ENCODE results near the gene DNAH10. TPM values are rescaled to one million over a fixed set of nuclear protein-coding genes. Genes with fewer than 3 reads are reported as not detected.

Gene DNAH10
- total RNA-seq, 1 experiment from 2014 or later: 0.09 TPM

GRCh38 chr12:123845881-123846280 lies 83.8 kb downstream of the DNAH10 start:
- DNase-seq (ENCODE audit: low spot score): no peak

GRCh38 chr12:123846340-123846739 lies 84.2 kb downstream of the DNAH10 start:
- DNase-seq (ENCODE audit: low spot score): no peak

DNA sequence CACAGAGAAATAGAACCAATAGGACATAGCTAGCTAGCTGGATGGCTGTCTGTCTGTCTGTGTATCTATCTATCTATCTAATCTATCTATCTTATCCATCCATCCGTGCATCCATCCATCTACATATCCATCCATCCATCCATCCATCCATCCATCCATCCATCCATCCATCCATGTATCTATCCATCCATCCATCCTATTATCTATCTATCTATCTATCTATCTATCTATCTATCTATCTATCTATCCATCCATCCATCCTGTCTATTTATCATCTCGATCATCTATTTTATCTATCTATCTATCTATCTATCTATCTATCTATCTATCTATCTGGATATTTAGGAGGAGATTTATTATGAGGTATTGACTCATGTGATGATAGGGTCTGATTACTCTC lies 84.9 kb downstream of the DNAH10 start:
- DNase-seq (ENCODE audit: low spot score): no peak

DNA sequence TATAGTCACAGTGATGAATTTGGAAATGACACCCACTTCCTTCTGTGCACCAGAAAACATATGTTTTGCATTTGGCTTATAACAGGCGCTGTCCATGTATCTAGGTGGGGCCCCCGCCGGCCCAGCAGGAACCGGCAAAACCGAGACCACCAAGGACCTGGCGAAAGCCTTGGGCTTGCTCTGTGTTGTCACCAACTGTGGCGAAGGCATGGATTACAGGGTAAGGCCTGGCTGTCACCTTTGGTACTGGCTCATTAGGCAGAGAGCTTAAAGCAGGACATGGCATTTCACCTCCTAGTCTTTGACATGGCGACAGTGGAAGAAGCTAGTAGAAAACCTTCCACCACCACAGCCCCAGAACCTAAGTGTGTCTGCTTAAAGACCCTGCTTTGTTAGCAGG lies 85.8 kb downstream of the DNAH10 start:
- no peak for DNase-seq (ENCODE audit: low spot score)

- no peak for DNase-seq (ENCODE audit: low spot score)
Observed at GRCh38 chr12:123849517-123849916, 87.4 kb downstream of the DNAH10 start.

GRCh38 chr12:123850246-123851134 lies 88.4 kb downstream of the DNAH10 start:
- DNase-seq (ENCODE audit: low spot score): no peak

DNA sequence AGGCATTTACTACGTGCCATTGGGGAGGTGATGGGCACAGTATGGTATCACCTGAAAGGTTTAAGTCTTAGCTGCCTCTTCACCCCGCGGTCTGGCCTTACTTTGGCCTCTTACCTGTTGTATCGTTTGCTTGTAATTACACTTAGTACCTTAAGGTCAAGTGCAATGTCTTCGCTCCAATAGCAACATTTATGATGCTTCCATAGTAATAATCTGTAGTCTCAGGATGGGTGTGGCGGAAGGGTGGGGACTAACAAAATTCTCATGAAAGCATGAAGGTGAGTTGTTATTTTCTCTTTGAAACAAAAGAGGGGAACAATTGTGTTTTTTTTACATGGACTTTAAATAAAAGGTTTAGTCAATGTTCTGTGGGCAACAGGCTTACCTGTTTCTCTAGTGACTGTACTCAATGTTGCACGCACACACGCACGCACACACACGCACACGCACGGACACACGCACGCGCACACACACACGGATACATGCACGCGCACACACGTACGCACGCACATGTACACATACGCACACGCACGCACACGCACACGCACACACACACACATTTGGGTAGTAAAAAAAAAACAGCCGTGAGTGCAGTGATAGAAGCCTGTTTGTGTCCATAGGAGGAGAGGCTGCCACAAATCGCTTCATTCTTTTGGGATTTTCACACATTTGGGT lies 91.4 kb downstream of the DNAH10 start:
- no peak for DNase-seq (ENCODE audit: low spot score)

DNA sequence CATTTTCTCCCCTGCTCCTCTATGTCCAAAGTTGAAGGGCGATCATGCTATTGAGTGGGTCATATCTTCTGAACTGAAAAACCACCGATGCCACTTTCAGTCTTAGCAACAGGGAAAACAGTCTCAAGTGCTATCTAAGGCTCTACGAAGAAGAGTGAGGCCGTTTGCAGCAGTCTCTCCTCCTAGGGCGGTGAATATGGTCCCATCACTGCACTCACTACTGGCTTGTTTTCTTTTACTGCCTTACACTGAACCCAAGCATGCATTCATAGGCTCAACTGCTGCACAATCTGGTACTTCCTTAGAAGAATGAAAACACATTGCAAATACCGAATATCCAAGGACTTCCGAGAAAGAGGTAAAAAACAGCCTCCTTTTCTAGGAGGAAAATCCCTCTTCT lies 92.1 kb downstream of the DNAH10 start:
- no peak for DNase-seq (ENCODE audit: low spot score)

GRCh38 chr12:123854918-123855317 lies 92.8 kb downstream of the DNAH10 start:
- no peak for DNase-seq (ENCODE audit: low spot score)

DNA sequence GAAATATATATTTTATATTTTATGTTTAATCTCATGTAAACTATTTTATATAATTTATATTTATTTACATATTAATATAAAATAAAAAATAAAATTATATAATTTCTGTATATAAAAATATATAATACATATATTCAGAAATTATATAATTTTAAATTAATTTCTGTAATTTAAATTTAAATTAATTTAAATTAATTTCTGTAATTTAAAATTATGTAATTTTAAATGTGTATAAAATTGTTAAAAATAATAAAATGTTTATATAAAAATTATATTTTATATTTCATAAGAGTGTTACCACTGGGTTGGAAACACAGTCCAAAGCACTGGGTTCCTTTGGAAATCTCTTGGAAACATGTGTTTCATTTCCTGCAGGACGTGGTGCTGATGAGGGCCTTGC lies 94.6 kb downstream of the DNAH10 start:
- DNase-seq (ENCODE audit: low spot score): no peak

DNA sequence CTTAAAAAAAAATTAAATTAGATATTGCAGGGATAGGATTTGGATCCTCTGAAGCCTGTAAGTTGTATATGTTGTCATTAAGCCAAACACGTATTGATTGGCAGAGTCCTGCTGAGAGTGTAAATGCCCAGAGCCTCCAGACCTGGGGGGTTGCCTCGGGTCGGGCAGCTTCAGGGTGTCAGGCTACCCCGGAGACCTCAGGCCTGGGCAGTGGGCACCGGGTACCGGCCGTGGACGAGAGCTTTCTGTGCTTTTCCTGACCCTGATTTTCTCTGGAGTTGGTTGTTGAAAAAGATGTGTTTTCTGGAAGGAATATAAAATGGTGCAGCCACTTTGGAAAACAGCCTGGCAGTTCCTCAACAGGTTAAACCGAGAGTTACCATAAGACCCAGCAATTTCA lies 96.1 kb downstream of the DNAH10 start:
- DNase-seq (ENCODE audit: low spot score): no peak

DNA sequence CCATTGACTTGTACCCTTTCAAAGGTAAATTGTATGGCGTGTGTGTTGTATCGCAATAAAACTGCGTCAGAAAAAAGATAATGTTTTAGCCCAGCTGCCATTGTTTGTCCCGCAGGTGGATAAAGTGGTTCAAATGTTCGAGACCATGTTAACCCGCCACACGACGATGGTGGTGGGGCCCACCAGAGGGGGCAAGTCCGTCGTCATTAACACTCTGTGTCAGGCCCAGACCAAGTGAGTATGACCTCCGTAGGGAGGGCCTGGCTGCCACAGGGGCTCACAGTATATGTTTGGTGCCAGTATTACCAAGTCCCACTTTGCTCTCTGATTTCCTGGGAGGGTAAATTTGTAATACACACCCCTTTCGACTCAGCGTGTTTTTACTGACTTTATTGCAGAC lies 96.9 kb downstream of the DNAH10 start:
- no peak for DNase-seq (ENCODE audit: low spot score)

DNA sequence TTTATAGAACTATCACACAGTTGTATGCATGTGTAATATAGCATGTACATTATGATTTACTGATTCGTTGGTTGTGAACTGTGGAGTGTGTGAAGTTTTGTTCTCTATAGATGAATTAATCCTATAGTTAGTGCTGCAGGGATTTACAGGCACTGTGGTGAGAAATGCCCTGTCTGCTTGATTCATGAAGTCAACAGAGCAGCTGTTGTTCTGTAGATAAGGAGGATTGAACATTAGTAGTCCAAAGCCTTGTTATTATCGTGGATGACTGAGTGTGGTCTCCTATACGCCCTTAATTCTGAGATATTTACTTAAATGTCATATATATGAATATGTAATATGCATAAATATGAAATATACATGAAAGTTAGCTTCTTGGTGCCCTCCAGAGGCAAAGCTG lies 98.3 kb downstream of the DNAH10 start:
- no peak for DNase-seq (ENCODE audit: low spot score)

- no peak for DNase-seq (ENCODE audit: low spot score)
Observed at GRCh38 chr12:123861392-123861791, 99.3 kb downstream of the DNAH10 start.

DNA sequence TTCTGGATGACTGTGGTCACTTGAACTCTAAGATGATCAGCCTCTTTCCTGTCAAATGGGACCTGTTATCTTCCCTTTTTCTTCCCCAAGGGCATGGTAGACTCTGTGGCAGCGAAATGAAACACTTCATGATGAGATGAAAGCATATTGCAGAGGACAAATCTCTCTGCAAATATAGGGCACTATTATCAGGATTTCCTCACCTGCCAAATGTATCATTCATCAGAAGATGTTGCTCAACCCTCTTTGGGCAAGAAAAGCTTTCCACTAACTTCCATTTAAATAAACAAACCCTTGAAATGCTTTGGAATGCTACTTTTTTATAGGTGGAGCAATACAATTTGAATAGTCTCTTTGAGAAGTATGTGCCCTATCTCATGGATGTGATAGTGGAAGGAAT lies 105.0 kb downstream of the DNAH10 start:
- no peak for DNase-seq (ENCODE audit: low spot score)

DNA sequence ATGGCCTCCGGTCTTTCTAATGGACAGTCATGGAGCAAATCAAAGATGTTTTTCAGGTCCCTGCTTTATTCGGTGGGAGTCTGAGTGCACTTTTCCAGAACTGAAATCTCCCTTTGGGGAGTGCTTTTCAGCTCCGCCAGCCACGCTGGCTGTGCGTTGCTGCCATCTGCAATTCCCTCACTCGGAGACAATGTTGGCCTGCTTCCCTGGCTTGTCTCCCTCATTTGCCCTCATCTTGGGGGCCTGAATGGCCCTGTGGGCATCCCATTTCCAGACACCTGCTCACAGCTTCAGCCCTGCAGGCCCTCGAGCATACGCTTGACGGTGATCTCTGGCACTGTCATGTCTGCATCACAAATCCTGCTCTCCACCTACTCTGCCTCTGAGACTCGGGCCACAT lies 106.7 kb downstream of the DNAH10 start:
- DNase-seq (ENCODE audit: low spot score): no peak

GRCh38 chr12:123873793-123874192 lies 111.7 kb downstream of the DNAH10 start:
- DNase-seq (ENCODE audit: low spot score): no peak

GRCh38 chr12:123877968-123878367 lies 115.9 kb downstream of the DNAH10 start:
- no peak for DNase-seq (ENCODE audit: low spot score)

GRCh38 chr12:123879101-123879500 lies 117.0 kb downstream of the DNAH10 start:
- DNase-seq (ENCODE audit: low spot score): no peak

DNA sequence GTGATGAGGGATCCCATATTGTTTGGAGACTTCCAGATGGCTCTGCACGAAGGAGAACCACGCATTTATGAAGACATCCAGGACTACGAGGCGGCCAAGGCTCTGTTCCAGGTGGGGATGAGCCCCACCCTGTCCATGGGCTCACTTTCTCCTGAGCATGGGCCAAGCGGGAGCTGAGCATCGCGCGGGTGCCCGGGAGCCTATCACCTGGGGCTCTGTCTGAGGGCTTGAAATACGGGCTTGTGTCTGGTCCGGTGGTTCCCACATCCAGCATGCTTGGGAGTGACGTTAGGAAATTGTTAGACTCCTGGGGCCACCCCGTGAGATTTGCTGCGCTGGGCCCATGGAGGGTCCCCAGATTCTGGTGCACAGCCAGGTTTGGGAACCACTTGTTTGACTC lies 117.6 kb downstream of the DNAH10 start:
- no peak for DNase-seq (ENCODE audit: low spot score)

DNA sequence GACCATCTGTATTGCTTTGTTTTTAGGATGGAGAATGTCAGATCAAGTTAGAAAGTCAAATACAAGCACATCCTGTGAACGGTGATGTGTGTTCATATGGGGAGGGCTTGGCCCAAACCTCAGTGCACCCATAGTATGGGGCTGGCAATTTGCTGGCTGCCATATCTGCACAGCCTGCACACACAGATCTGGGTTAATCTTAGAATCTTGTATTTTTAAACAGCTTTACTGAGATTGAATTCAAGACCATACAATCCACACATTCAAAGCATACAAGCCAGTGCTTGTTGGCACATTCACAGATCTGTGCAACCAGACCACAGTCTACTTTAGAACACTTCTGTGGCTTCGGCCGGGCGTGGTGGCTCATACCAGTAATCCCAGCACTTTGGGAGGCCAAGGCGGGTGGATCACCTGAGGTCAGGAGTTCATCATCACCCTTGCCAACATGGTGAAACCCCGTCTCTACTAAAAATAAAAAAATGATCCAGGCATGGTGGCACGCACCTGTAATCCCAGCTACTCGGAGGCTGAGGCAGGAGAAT lies 120.1 kb downstream of the DNAH10 start:
- DNase-seq (ENCODE audit: low spot score): no peak

GRCh38 chr12:123886258-123886657 lies 124.2 kb downstream of the DNAH10 start:
- no peak for DNase-seq (ENCODE audit: low spot score)
